Mucosa of gallbladder (tissue), 1 donor: ENCODE data around the gene USP7. TPM values are rescaled to one million over a fixed set of nuclear protein-coding genes. Genes with fewer than 3 reads are reported as not detected.
"Not testable (repeated sequence)": the region's sequence is repeated elsewhere in the genome, so short reads cannot be mapped to it uniquely, and the experiment has no call there.

ENCODE experiments used
- DNase-seq: peaks from one replicate; pipeline ENCODE4 v3.0.0-alpha.2; 2020; ENCODE audit warnings: low spot score
- total RNA-seq: library from RNA; stranded (reverse); gene quantifications from one replicate; pipeline ENCODE4 v1.2.1, GENCODE V29; 2021
- donor health status: DM: no; HTN: no; CAD: no.

The USP7 gene
- 108 TPM for total RNA-seq

- DNase-seq, result peak; percentile 92
Measured at GRCh38 chr16:8963821-8964441, at the start of gene USP7. Gene USP7 (minus strand): TSS chr16:8963906. CDS start chr16:8963285, 621 bp downstream.

GRCh38 chr16:9013508-9013864, 49.8 kb upstream of the USP7 start:
- no peak for DNase-seq

GRCh38 chr16:9012848-9013507, 49.3 kb upstream of the USP7 start:
- DNase-seq, result no peak

GRCh38 chr16:9012330-9012729, 48.6 kb upstream of the USP7 start:
- DNase-seq, result no peak

GRCh38 chr16:9008601-9009260, 45.0 kb upstream of the USP7 start:
- DNase-seq, result peak; percentile 67

- DNase-seq, result no peak
Measured at GRCh38 chr16:9007177-9007794, 43.6 kb upstream of the USP7 start.

- DNase-seq, result no peak
Measured at GRCh38 chr16:9004183-9004582, 40.5 kb upstream of the USP7 start.

GRCh38 chr16:9003763-9004162, 40.1 kb upstream of the USP7 start:
- no peak for DNase-seq

GRCh38 chr16:9003322-9003721, 39.6 kb upstream of the USP7 start:
- peak; percentile 68 for DNase-seq

- DNase-seq, result no peak
Measured at GRCh38 chr16:9002042-9002441, 38.3 kb upstream of the USP7 start.

GRCh38 chr16:9000664-9001063, 37.0 kb upstream of the USP7 start:
- DNase-seq, result no peak

- no peak for DNase-seq
Measured at GRCh38 chr16:8999800-9000199, 36.1 kb upstream of the USP7 start.

GRCh38 chr16:8998108-8998507, 34.4 kb upstream of the USP7 start:
- DNase-seq, result no peak

- no peak for DNase-seq
Measured at GRCh38 chr16:8996891-8997290, 33.2 kb upstream of the USP7 start.

GRCh38 chr16:8990445-8990844, 26.7 kb upstream of the USP7 start:
- DNase-seq, result no peak

- no peak for DNase-seq
Measured at GRCh38 chr16:8989099-8989878, 25.6 kb upstream of the USP7 start.

GRCh38 chr16:8986818-8987191, 23.1 kb upstream of the USP7 start:
- no peak for DNase-seq

- DNase-seq, result no peak
Measured at GRCh38 chr16:8986111-8986510, 22.4 kb upstream of the USP7 start.

- no peak for DNase-seq
Measured at GRCh38 chr16:8982816-8983215, 19.1 kb upstream of the USP7 start.

- not testable (repeated sequence) for DNase-seq
Measured at GRCh38 chr16:8981901-8982300, 18.2 kb upstream of the USP7 start.

- not testable (repeated sequence) for DNase-seq
Measured at GRCh38 chr16:8976189-8976588, 12.5 kb upstream of the USP7 start.

GRCh38 chr16:8975039-8975438, 11.3 kb upstream of the USP7 start:
- DNase-seq, result no peak
